Activated CD4-positive, alpha-beta T cell treated with anti-CD3 and anti-CD28 coated beads, Interleukin-2, amount 10 ng/mL, durations not matched to agents 24 days and 14 days (primary cell): ENCODE results near the gene HNRNPL. TPM values are rescaled to one million over a fixed set of nuclear protein-coding genes. Genes with fewer than 3 reads are reported as not detected.
"Not testable (repeated sequence)": the region's sequence is repeated elsewhere in the genome, so short reads cannot be mapped to it uniquely, and the experiment has no call there.

ENCODE experiments used
- DNase-seq: peaks from one replicate; pipeline ENCODE4 v3.0.0; 2022
- H3K27ac Mint-ChIP-seq: one replicate; pipeline ENCODE4 v1.8.0; 2022; ENCODE audit warnings: mild to moderate bottlenecking, mixed read lengths
- H3K27me3 Mint-ChIP-seq: one replicate; pipeline ENCODE4 v1.8.0; 2022; ENCODE audit warnings: mixed read lengths
- H3K36me3 Mint-ChIP-seq: one replicate; pipeline ENCODE4 v1.8.0; 2022; ENCODE audit warnings: low read depth, mild to moderate bottlenecking, mixed read lengths
- H3K4me1 Mint-ChIP-seq: one replicate; pipeline ENCODE4 v1.8.0; 2021; ENCODE audit warnings: mixed read lengths
- H3K4me3 Mint-ChIP-seq: one replicate; pipeline ENCODE4 v1.8.0; 2022; ENCODE audit warnings: mild to moderate bottlenecking, moderate library complexity, mixed read lengths
- H3K9me3 Mint-ChIP-seq: one replicate; pipeline ENCODE4 v1.8.0; 2021; ENCODE audit warnings: mixed read lengths
- intact Hi-C: fragments of 100-400 bp; cut with micrococcal nuclease; formaldehyde crosslinking; loops from one replicate; pipeline ENCODE4 v1.15.1; 2023
- total RNA-seq: library from RNA; stranded (reverse); gene quantifications from 2 replicates; pipeline ENCODE4 v1.2.3, GENCODE V29; 2022

The HNRNPL gene
- total RNA-seq, 1 donor from 2014 or later = 686 TPM

DNA sequence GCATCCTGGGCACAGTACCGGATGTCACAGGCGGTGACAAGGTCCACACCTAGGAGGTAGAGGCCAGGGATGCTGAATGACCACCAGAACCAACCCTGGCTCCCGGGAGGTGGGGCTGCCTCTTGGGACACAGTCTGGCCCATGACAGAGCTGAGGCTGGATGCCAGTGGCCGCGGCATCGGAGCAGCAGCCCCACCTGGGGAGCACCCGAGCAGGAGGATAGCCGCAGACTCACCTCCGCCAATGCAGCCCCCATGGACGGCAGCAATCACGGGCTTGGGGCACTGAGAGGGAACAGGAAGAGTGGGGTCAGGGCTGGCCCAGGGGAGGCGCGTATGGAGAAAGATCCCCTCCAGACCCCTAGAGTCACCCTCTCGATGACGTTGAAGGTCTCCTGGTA is 32.7 kb downstream of the HNRNPL start:
- no peaks in the 10 kb centered on the region for H3K9me3 Mint-ChIP-seq
- DNase-seq = no peak
- no peak overlapping the region for H3K4me3 Mint-ChIP-seq
- no peak overlapping the region for H3K27ac Mint-ChIP-seq
- no peaks in the 10 kb centered on the region for H3K27me3 Mint-ChIP-seq
- no peaks in the 10 kb centered on the region for H3K4me1 Mint-ChIP-seq
- H3K36me3 Mint-ChIP-seq = peaks cover 29% of the 10 kb centered on the region
- intact Hi-C loops = no loop called here

DNA sequence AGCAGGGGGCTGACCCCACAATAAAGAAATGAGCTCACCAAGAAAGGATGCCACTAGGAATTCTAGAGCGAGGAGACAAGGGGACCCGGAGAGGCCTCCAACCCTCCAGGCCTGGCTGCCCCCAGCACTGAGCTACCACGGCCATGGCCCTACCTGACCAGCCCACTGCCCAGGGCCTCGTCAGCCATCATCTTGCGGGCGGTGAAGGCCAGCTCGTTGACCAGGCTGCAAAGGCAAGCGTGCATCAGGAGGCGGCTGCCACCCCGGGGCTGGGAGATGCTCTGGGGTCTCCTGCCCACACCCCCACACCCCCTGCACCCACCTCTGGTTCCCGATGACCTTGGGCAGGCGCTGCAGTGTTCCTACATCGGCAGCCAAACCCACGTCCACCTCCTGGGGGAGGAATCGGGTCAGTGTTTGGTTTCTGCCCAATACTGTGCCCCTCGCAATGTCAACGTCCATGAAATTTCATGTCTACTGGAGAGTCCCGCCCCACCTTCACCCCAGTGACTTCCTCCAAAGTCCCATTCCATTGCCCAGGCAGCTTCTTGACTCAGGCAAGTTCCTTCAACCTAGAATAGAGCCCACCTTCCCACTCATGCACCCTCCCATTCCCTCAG is 33.5 kb downstream of the HNRNPL start:
- Mint-ChIP-seq H3K4me1 (no peaks in the 10 kb centered on the region), H3K27ac (no peak overlapping the region)
- intact Hi-C loops = no loop called here

DNA sequence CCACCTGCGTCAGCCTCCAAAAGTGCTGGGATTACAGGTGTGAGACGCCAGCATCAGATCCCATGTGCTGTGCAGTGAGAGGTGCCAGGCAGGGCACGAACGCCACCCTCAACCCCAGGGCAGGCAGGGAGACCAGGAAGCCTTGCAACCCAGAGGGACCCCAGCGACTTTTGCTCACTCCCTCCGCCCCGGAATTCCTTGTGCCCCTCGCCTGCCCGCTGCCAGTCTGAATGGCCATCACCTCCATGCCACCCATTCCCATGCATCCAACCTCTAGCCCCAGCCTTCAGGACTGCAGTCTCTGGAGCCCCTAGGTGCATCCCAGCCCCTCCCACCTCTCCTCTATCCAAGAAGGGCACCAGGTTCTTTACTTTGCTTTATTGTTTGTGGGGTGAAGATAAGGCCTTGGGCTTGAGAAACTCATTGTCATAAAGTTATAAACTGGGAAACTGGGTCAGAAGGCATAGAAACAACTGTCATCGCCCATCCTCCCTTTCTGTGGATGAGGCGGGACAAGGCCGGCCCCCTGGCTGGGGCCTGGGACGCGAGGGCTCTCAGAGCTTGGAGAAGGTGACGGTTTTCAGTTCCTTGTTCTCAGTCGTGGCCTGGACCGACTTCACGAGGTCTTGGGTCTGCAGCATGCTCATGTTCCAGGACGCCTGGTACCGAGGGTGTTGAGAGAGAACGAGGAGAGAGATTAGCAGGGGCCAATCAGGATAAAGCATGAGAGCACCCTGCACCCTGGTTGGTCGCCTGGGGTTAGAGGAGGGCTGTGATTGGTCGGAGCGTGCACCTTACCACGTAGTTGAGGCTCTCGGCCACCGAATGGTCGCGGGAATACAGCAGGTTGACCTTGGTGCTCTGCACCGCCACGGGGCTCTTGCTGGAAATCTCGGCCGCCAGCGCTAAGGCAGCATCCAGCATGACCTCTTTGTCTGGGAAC is 34.5 kb downstream of the HNRNPL start:
- no peaks in the 10 kb centered on the region for H3K27me3 Mint-ChIP-seq
- peaks cover 16% of the 10 kb centered on the region for H3K36me3 Mint-ChIP-seq
- no peak for DNase-seq
- no peak overlapping the region for H3K4me3 Mint-ChIP-seq
- no peaks in the 10 kb centered on the region for H3K4me1 Mint-ChIP-seq
- H3K27ac Mint-ChIP-seq = no peak overlapping the region
- no peaks in the 10 kb centered on the region for H3K9me3 Mint-ChIP-seq
- intact Hi-C loops = no loop called here

More for the DNA sequence above, 33.5 kb downstream of the HNRNPL start:
- Mint-ChIP-seq H3K4me3 (no peak overlapping the region), H3K27me3 (no peaks in the 10 kb centered on the region), H3K9me3 (no peaks in the 10 kb centered on the region), H3K36me3 (peaks cover 25% of the 10 kb centered on the region)
- DNase-seq = no peak

DNA sequence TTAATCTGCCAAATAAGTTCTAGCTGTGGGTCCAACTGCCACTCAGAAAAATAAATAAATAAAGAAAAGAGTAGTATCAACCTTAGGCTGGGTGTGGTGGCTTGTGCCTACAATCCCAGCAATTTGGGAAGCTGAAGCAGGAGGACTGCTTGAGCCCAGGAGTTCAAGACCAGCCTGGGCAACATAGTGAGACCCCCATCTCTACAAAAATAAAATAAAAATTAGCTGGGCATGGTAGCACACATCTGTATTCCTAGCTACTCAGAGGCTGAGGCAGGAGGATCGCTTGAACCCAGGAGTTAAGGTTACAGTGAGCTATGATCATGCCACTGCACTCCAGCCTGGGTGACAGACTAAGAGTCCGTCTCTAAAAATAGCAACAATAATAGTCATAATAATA is 35.9 kb downstream of the HNRNPL start:
- not testable (repeated sequence) for DNase-seq, H3K27ac Mint-ChIP-seq

DNA sequence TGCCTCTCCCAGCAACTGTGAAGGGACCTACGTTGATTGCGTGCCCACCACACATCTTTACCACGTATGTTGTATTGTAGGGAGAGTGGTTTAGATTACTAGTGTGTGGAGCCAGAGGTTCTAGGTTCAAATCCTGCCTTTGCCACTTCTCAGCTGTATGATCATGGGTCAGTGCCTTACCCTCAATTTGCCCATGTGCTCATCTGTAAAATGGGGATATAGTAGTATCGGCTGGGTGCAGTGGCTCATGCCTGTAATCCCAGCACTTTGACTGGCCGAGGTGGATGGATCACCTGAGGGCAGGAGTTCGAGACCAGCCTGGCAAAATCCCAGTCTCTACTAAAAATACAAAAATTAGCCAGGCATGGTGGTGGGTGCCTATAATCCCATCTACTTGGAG is 36.5 kb downstream of the HNRNPL start:
- Mint-ChIP-seq H3K36me3 (peaks cover 14% of the 10 kb centered on the region), H3K4me1 (no peaks in the 10 kb centered on the region), H3K27me3 (no peaks in the 10 kb centered on the region), H3K27ac (no peak overlapping the region), H3K9me3 (no peaks in the 10 kb centered on the region), H3K4me3 (no peak overlapping the region)
- DNase-seq = no peak
- intact Hi-C loops = no loop called here

More for the DNA sequence above, 35.9 kb downstream of the HNRNPL start:
- H3K27me3 Mint-ChIP-seq, intact Hi-C loops, H3K9me3 Mint-ChIP-seq, H3K4me1 Mint-ChIP-seq, H3K4me3 Mint-ChIP-seq: not testable (repeated sequence)
- peaks cover 14% of the 10 kb centered on the region for H3K36me3 Mint-ChIP-seq

DNA sequence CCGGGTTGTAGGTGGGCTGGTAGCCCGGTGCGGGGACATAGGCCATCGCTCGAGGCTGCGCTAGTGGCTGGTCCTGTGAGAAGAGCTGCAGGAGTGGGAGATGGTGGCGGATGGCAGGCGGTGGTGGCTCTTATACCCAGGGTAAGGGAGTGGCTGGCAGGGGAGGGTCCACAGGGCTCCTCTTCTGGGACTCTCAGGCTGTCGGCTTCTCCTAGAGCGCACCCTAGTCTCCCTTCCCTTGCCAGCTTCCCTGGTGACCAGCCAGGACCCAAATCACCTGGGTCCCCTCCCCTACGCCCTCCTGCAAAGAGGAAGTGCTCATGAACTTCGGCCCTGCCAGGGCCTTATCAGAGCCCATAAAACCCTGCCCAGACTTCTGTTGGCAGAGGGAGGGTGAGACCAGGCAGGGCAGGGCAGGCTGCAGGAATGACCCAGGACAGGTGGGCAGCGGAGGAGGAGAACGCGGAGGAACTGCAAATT is 36.9 kb downstream of the HNRNPL start, which contains the start of gene LGALS4:
Gene LGALS4, minus strand, starts transcription at position 105 of the 480 bp plus-strand sequence. Its CDS starts 59 bp downstream, at position 46.
- DNase-seq = no peak
- Mint-ChIP-seq H3K27ac (no peak within 1 kb of the TSS), H3K27me3 (no peaks in the 10 kb centered on the region), H3K36me3 (peaks cover 14% of the 10 kb centered on the region), H3K9me3 (no peaks in the 10 kb centered on the region), H3K4me3 (no peak within 1 kb of the TSS), H3K4me1 (no peaks in the 10 kb centered on the region)
- intact Hi-C loops = no loop called here

DNA sequence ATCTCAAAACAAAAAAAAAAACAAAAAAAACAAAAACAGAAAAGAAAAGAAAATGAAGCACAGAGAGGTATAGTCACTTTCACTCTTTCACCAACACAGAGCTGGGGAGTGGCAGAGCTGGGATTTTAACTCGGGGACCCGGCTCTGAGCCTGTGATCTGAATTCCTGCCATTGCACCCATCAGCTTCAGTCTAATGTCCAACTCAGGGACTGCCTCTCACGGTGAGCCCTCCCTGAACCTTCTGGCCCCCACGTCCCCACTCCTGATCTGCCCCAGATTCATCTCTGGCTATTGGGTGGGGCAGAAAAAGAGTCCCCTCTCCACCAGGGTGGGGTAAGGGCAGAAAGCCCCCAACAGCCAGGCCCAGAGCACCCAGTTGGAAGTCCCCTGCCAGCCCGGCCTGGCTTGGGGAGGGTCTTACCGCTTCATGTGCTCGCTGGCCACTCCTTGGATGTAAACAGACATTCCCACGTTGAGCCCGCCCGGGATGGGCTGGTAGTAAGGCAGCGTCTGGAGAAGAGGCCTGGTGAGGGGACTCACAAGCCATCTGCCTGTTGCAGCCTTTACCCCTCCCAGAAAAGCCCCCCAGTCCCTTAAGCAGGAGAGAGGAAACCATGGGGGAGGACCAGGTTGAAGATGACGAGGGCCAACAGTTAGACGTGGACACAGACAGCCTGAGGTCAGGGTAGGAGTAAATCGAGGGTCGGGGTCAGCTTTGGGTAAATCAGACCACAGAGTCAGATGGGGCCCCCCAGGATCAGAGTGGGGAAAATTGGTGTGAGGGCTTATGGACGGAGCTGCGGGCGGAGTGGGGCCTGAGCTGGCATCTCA is 37.6 kb downstream of the HNRNPL start:
- DNase-seq = no peak
- no peaks in the 10 kb centered on the region for H3K4me1 Mint-ChIP-seq
- H3K4me3 Mint-ChIP-seq = no peak overlapping the region
- no peaks in the 10 kb centered on the region for H3K9me3 Mint-ChIP-seq
- H3K36me3 Mint-ChIP-seq = peaks cover 14% of the 10 kb centered on the region
- no peak overlapping the region for H3K27ac Mint-ChIP-seq
- intact Hi-C loops = no loop called here
- no peaks in the 10 kb centered on the region for H3K27me3 Mint-ChIP-seq

DNA sequence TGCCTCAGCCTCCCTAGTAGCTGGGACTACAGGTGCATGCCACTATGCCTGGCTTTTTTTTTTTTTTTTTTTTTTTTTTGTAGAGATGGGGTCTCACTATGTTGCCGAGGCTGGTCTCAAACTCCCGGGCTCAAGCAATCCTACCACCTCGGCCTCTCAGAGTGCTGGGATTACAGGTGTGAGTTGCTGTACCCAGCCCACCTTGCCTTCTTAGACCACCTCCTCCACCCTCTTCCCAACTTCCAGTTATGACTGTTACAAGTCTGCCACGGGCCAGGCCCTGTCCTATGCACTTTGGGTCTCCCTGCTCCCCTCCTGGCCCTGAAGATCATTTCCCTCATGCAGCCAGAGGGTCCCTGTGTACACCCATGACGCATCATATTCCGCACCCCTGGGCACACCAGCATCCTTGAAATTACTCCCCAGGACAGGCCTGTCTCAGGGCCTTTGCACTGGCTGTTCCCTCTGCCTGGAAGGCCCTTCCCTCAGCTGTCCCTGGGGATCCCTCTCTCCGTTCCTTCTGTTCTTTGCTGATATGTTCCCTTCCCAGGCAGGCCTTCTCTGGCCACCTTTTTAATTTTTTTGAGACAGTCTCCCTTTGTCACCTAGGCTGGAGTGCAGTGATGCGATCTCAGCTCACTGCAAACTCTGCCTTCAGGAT is 40.1 kb downstream of the HNRNPL start:
- intact Hi-C loops = no loop called here
- Mint-ChIP-seq H3K27me3 (no peaks in the 10 kb centered on the region), H3K9me3 (no peaks in the 10 kb centered on the region), H3K4me3 (no peak overlapping the region), H3K36me3 (peaks cover 2% of the 10 kb centered on the region), H3K27ac (no peak overlapping the region), H3K4me1 (peaks cover 5% of the 10 kb centered on the region)
- DNase-seq = no peak

DNA sequence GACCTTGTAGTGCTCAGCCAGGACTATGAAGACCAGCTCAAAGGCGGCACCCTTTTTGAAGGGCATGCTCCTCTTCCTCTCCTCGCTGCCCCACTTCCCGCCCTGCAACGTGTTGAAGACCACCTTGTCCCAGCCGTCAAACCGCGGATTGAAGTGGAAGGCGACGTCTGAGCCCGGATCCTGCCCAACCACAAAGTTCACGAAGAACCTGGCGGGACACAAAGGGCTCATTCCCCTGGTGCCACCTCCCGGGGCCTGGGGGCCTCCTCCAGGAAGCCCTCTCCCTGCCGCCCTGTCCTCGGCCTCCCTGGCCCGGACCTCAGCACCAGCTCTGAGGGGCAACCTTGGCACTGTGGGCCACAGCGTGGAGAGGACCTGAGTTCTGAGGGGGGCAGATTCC is 41.0 kb downstream of the HNRNPL start:
- no peaks in the 10 kb centered on the region for H3K27me3 Mint-ChIP-seq
- peaks cover 5% of the 10 kb centered on the region for H3K4me1 Mint-ChIP-seq
- DNase-seq = no peak
- H3K9me3 Mint-ChIP-seq = no peaks in the 10 kb centered on the region
- no peak overlapping the region for H3K4me3 Mint-ChIP-seq
- no peak overlapping the region for H3K27ac Mint-ChIP-seq
- H3K36me3 Mint-ChIP-seq = peaks cover 2% of the 10 kb centered on the region
- intact Hi-C loops = no loop called here

DNA sequence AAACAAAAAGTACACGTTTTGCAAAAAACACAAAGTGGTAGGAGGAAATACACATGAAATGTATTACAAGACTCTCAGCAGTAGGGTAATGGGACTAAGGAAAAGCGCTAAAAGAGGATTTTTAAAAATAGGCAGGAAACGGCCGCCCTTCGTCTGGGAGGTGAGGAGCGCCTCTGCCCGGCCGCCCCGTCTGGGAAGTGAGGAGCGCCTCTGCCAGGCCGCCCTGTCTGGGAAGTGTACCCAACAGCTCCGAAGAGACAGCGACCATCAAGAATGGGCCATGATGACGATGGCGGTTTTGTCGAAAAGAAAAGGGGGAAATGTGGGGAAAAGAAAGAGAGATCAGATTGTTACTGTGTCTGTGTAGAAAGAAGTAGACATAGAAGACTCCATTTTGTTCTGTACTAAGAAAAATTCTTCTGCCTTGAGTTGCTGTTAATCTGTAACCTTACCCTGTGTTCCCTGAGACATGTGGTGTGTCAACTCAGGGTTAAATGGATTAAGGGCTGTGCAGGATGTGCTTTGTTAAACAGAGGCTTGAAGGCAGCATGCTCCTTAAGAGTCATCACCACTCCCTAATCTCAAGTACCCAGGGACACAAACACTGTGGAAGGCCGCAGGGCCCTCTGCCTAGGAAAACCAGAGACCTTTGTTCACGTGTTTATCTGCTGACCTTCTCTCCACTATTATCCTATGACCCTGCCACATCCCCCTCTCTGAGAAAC is 42.2 kb downstream of the HNRNPL start:
- H3K36me3 Mint-ChIP-seq = not testable (repeated sequence)

DNA sequence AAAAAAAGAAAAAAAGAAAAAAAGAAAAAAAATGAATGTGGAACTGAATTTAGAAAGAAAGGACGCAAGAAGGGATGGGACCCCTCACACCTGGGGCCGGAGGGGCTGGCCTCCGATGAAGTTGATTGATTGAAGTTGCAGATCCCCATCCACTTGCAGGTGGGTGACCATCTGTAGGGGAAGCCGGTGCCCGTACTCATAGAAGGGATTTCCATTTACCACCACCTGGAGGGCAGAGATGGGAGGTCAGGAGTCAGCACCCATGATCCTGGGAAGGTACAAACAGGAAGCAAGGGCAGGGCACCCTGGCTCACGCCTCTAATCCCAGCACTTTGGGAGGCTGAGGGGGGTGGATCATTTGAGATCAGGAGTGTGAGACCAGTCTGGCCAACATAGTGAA is 43.4 kb downstream of the HNRNPL start:
- H3K9me3 Mint-ChIP-seq = no peaks in the 10 kb centered on the region
- intact Hi-C loops = no loop called here
- H3K27ac Mint-ChIP-seq = no peak overlapping the region
- H3K4me3 Mint-ChIP-seq = no peak overlapping the region
- no peaks in the 10 kb centered on the region for H3K36me3 Mint-ChIP-seq
- H3K4me1 Mint-ChIP-seq = peaks cover 5% of the 10 kb centered on the region
- H3K27me3 Mint-ChIP-seq = no peaks in the 10 kb centered on the region
- no peak for DNase-seq

More for the DNA sequence above, 42.2 kb downstream of the HNRNPL start:
- DNase-seq, intact Hi-C loops, H3K9me3 Mint-ChIP-seq, H3K27ac Mint-ChIP-seq, H3K4me1 Mint-ChIP-seq, H3K27me3 Mint-ChIP-seq, H3K4me3 Mint-ChIP-seq: not testable (repeated sequence)

DNA sequence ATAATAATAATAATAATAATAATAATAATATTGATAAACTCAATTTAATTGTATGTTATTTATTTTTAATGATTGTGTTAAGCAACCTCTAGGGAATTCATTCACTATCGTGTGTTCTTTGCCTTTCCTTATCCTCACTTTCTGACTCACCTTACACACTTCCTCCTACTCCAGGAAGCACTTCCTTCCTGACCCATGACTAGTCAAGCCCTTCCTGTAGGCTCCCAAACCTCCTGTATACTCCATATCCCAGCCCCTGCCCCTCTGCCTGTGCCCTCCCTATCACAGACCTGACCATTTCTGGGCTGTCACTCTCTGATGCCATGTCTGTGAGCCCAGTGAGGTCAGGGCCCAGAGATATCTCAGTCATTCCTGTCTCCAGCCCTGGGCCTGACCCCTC is 44.6 kb downstream of the HNRNPL start:
- Mint-ChIP-seq H3K27ac (peak overlapping the region; percentile 31), H3K4me1 (peaks cover 5% of the 10 kb centered on the region)
- intact Hi-C loops = no loop called here

DNA sequence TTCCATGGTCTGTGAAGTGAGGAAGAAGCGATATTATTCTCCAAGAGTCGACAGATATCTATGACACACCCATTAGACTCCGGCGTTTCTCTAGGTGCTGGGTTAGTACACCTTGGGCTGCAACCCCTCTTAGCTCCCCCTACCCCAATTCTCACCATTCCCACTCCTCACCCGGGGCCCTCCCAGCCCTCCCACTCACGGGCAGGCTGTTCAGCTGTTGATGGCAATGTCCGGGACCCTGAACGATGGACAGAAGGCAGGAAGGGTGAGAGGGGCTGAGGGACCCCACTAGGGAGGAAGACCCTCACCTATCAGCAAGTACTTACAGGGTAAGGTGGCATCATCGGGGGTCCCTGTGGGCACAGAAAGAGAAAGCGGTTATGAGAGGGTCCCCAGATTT is 46.2 kb downstream of the HNRNPL start:
- no peaks in the 10 kb centered on the region for H3K27me3 Mint-ChIP-seq
- H3K4me1 Mint-ChIP-seq = peaks cover 5% of the 10 kb centered on the region
- intact Hi-C loops = no loop called here
- H3K9me3 Mint-ChIP-seq = no peaks in the 10 kb centered on the region
- H3K27ac Mint-ChIP-seq = no peak overlapping the region
- DNase-seq = no peak
- no peak overlapping the region for H3K4me3 Mint-ChIP-seq
- no peaks in the 10 kb centered on the region for H3K36me3 Mint-ChIP-seq

More for the DNA sequence above, 44.6 kb downstream of the HNRNPL start:
- Mint-ChIP-seq H3K4me3 (no peak overlapping the region), H3K9me3 (no peaks in the 10 kb centered on the region), H3K27me3 (no peaks in the 10 kb centered on the region), H3K36me3 (no peaks in the 10 kb centered on the region)
- DNase-seq = no peak
